H9 (cell line): ENCODE results near the gene CCDC78. TPM values are rescaled to one million over a fixed set of nuclear protein-coding genes. Genes with fewer than 3 reads are reported as not detected.
A peak's percentile ranks its signal among the peaks of the same experiment; 100 is the strongest.

ENCODE experiments used
- DNase-seq: peaks from one replicate; pipeline ENCODE4 v3.0.0-alpha.2; 2017
- H2AFZ ChIP-seq: one replicate; pipeline ENCODE4 v1.6.1; 2013; ENCODE audit warnings: mild to moderate bottlenecking, low read length, control low read depth, moderate library complexity
- H2AK5ac ChIP-seq: 2 replicates; pipeline ENCODE4 v1.6.1; 2013; ENCODE audit warnings: low read length, control low read depth, mixed read lengths; ENCODE audit not compliant: insufficient read length
- H2BK120ac ChIP-seq: one replicate; pipeline ENCODE4 v1.6.1; 2013; ENCODE audit warnings: low read depth, mild to moderate bottlenecking, low read length, control low read depth, inconsistent platforms; ENCODE audit not compliant: poor library complexity, severe bottlenecking
- H2BK12ac ChIP-seq: 2 replicates; pipeline ENCODE4 v1.6.1; 2013; ENCODE audit warnings: low read length, control low read depth, mixed read lengths, low read depth; ENCODE audit not compliant: insufficient read length
- H2BK15ac ChIP-seq: 2 replicates; pipeline ENCODE4 v1.6.1; 2013; ENCODE audit warnings: low read depth, low read length, control low read depth
- H2BK20ac ChIP-seq: one replicate; pipeline ENCODE4 v1.6.1; 2013; ENCODE audit warnings: low read depth, mild to moderate bottlenecking, low read length, control low read depth, inconsistent platforms; ENCODE audit not compliant: poor library complexity, severe bottlenecking
- H2BK5ac ChIP-seq: 2 replicates; pipeline ENCODE4 v1.6.1; 2013; ENCODE audit warnings: low read length, control low read depth, mixed read lengths; ENCODE audit not compliant: insufficient read length
- H3K14ac ChIP-seq: 2 replicates; pipeline ENCODE4 v1.6.1; 2013; ENCODE audit warnings: low read length, control low read depth; ENCODE audit not compliant: insufficient read depth
- H3K18ac ChIP-seq: 2 replicates; pipeline ENCODE4 v1.6.1; 2013; ENCODE audit warnings: low read depth, mild to moderate bottlenecking, mixed read lengths, low read length, control low read depth; ENCODE audit not compliant: insufficient read length
- H3K23ac ChIP-seq: 2 replicates; pipeline ENCODE4 v1.6.1; 2013; ENCODE audit warnings: low read length, control low read depth, mixed read lengths, low read depth; ENCODE audit not compliant: insufficient read length
- H3K23me2 ChIP-seq: 2 replicates; pipeline ENCODE4 v1.6.1; 2013; ENCODE audit warnings: low read depth, mild to moderate bottlenecking, mixed read lengths, low read length, control low read depth; ENCODE audit not compliant: insufficient read length, poor library complexity, severe bottlenecking
- H3K27ac ChIP-seq: 2 replicates; pipeline ENCODE4 v1.5.1; 2013; ENCODE audit warnings: low read length, control low read depth, mixed read lengths, low read depth; ENCODE audit not compliant: insufficient read length
- H3K27me3 ChIP-seq: 2 replicates; pipeline ENCODE4 v1.6.1; 2013; ENCODE audit warnings: low read length, control low read depth, inconsistent platforms; ENCODE audit not compliant: insufficient read depth
- H3K4ac ChIP-seq: 2 replicates; pipeline ENCODE4 v1.6.1; 2013; ENCODE audit warnings: low read depth, mild to moderate bottlenecking, control low read depth, inconsistent platforms, low read length, moderate library complexity
- H3K4me1 ChIP-seq: 2 replicates; pipeline ENCODE4 v1.6.1; 2013; ENCODE audit warnings: low read length, control low read depth, inconsistent platforms; ENCODE audit not compliant: insufficient read depth
- H3K4me2 ChIP-seq: 2 replicates; pipeline ENCODE4 v1.6.1; 2013; ENCODE audit warnings: low read length, control low read depth, mixed read lengths; ENCODE audit not compliant: insufficient read length, insufficient read depth
- H3K56ac ChIP-seq: 2 replicates; pipeline ENCODE4 v1.6.1; 2013; ENCODE audit warnings: low read depth, mild to moderate bottlenecking, mixed read lengths, low read length, control low read depth; ENCODE audit not compliant: insufficient read length
- H3K79me1 ChIP-seq: 2 replicates; pipeline ENCODE4 v1.6.1; 2013; ENCODE audit warnings: low read depth, mild to moderate bottlenecking, moderate library complexity, low read length, control low read depth, inconsistent platforms; ENCODE audit not compliant: insufficient read depth, poor library complexity, severe bottlenecking
- H3K79me2 ChIP-seq: 2 replicates; pipeline ENCODE4 v1.6.1; 2013; ENCODE audit warnings: low read length, control low read depth, inconsistent platforms; ENCODE audit not compliant: insufficient read depth
- H3K9ac ChIP-seq: 2 replicates; pipeline ENCODE4 v1.6.1; 2013; ENCODE audit warnings: low read length, control low read depth, mixed read lengths; ENCODE audit not compliant: insufficient read length; ENCODE audit errors: extremely low read depth
- H3K9me3 ChIP-seq: one replicate; pipeline ENCODE4 v1.6.1; 2013; ENCODE audit warnings: low read depth, low read length, inconsistent platforms; ENCODE audit not compliant: control insufficient read depth
- H3T11ph ChIP-seq: one replicate; pipeline ENCODE4 v1.6.1; 2013; ENCODE audit warnings: mild to moderate bottlenecking, low read length, control low read depth, inconsistent platforms
- H4K20me1 ChIP-seq: one replicate; pipeline ENCODE4 v1.6.1; 2013; ENCODE audit not compliant: control insufficient read depth, insufficient read length, insufficient read depth
- H4K5ac ChIP-seq: 2 replicates; pipeline ENCODE4 v1.6.1; 2013; ENCODE audit warnings: low read depth, mild to moderate bottlenecking, mixed read lengths, low read length, control low read depth; ENCODE audit not compliant: insufficient read length
- H4K8ac ChIP-seq: replicated peaks from 2 replicates; pipeline ENCODE4 v1.6.1; 2013; ENCODE audit warnings: low read length, control low read depth, mixed read lengths, low read depth; ENCODE audit not compliant: insufficient read length
- H4K91ac ChIP-seq: 2 replicates; pipeline ENCODE4 v1.6.1; 2013; ENCODE audit warnings: low read depth, mild to moderate bottlenecking, moderate library complexity, mixed read lengths, low read length, control low read depth; ENCODE audit not compliant: insufficient read length
- H3K27ac Mint-ChIP-seq, 3 experiments: 2 replicates in 2 of 3; 3 replicates in 1 of 3; pipeline ENCODE4 v1.8.0; 2020 to 2021; ENCODE audit warnings: mixed read lengths in 3 of 3, mild to moderate bottlenecking in 1 of 3, moderate library complexity in 1 of 3
- H3K27me3 Mint-ChIP-seq: 2 replicates; pipeline ENCODE4 v1.8.0; 2021; ENCODE audit warnings: low read depth, mild to moderate bottlenecking, moderate library complexity, mixed read lengths
- H3K36me3 Mint-ChIP-seq, 3 experiments: 2 replicates in 2 of 3; 3 replicates in 1 of 3; pipeline ENCODE4 v1.8.0; 2020 to 2021; ENCODE audit warnings: low read depth in 3 of 3, mixed read lengths in 3 of 3; ENCODE audit not compliant: insufficient read depth in 1 of 3
- H3K4me1 Mint-ChIP-seq, 2 experiments: 2 replicates each; pipeline ENCODE4 v1.8.0; 2020; ENCODE audit warnings: mixed read lengths in 2 of 2
- H3K4me3 Mint-ChIP-seq, 2 experiments: 2 replicates in 1 of 2; 3 replicates in 1 of 2; pipeline ENCODE4 v1.8.0; 2020 to 2021; ENCODE audit warnings: mild to moderate bottlenecking in 2 of 2, mixed read lengths in 2 of 2, moderate library complexity in 1 of 2
- H3K9me3 Mint-ChIP-seq, 2 experiments: 2 replicates in 1 of 2; 3 replicates in 1 of 2; pipeline ENCODE4 v1.8.0; 2020; ENCODE audit warnings: mild to moderate bottlenecking in 2 of 2, mixed read lengths in 2 of 2, moderate library complexity in 1 of 2
- WGBS: extraction: QIAGEN DNeasy Blood & Tissue Kit; methylation state at CpG from one replicate; pipeline ENCODE4 v1.1.7; 2013; ENCODE audit warnings: missing lambda C conversion rate, low lambda C conversion rate, mixed read lengths; ENCODE audit not compliant: insufficient read length; ENCODE audit errors: extremely low coverage; 5-methylcytosine and 5-hydroxymethylcytosine counted together
- total RNA-seq: library from RNA; stranded (reverse); gene quantifications from 2 replicates; pipeline ENCODE4 v1.2.1, GENCODE V29; 2021
- TF ChIP-seq, protein P1 (sequence below): fragments of 200-600 bp; sonication (generic); conservative IDR thresholded peaks from 3 replicates; pipeline ENCODE4 v1.8.0; 2021; ENCODE audit warnings: antibody characterized with exemption, mild to moderate bottlenecking

CCDC78 gene
- total RNA-seq, 1 experiment from 2014 or later = 12.1 TPM

DNA sequence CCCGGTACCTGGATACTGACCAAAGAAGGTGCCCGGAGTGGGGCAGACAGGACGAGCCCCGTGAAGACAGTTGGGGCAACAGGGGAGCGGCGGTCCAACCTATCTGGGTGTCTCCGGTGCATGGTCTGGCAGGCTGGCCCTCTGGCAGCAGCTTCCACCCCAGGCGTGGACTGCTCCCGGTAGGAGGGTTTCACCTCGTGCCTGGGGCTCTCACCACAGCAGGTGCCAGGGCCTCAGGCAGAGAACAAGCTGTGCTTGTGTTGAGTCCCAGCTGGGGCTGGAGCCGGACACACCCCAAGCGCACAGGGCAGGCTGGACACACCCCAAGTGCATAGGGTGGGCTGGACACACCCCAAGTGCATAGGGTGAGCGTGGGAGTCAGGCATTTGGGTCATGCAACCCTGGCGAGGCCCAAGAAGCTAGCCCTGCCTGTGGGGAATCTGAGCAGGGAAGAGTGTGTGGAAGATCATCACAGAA is 19.1 kb downstream of the CCDC78 start:
- no peaks in the 10 kb centered on the region for H3K79me2 ChIP-seq
- peaks cover 4% of the 10 kb centered on the region for H3K23me2 ChIP-seq
- Mint-ChIP-seq H3K36me3 (peaks cover 0 to 3% (median 0%) of the 10 kb centered on the region in 3 experiments; a peak in 2 of 7 replicates), H3K4me1 (peaks cover 0 to 7% of the 10 kb centered on the region in 2 experiments; a peak in 1 of 4 replicates), H3K9me3 (peaks cover 0 to 2% of the 10 kb centered on the region in 2 experiments; a peak in 2 of 5 replicates), H3K4me3 (peak overlapping the region in 1 of 2 experiments; percentile 79; a peak in 3 of 5 replicates), H3K27me3 (peaks cover 83% of the 10 kb centered on the region), H3K27ac (no peak overlapping the region)
- H3K56ac ChIP-seq = no peak overlapping the region
- peaks cover 39% of the 10 kb centered on the region; the same call in 1 of the 2 replicates for H3K27me3 ChIP-seq
- no peaks in the 10 kb centered on the region for H3K4me1 ChIP-seq
- TF ChIP-seq, protein P1, sequence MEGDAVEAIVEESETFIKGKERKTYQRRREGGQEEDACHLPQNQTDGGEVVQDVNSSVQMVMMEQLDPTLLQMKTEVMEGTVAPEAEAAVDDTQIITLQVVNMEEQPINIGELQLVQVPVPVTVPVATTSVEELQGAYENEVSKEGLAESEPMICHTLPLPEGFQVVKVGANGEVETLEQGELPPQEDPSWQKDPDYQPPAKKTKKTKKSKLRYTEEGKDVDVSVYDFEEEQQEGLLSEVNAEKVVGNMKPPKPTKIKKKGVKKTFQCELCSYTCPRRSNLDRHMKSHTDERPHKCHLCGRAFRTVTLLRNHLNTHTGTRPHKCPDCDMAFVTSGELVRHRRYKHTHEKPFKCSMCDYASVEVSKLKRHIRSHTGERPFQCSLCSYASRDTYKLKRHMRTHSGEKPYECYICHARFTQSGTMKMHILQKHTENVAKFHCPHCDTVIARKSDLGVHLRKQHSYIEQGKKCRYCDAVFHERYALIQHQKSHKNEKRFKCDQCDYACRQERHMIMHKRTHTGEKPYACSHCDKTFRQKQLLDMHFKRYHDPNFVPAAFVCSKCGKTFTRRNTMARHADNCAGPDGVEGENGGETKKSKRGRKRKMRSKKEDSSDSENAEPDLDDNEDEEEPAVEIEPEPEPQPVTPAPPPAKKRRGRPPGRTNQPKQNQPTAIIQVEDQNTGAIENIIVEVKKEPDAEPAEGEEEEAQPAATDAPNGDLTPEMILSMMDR = no peak
- H2BK12ac ChIP-seq = no peak overlapping the region
- H2BK15ac ChIP-seq = no peak overlapping the region
- no peak overlapping the region for H3K27ac ChIP-seq
- H2BK5ac ChIP-seq = no peak overlapping the region
- peak overlapping the region; percentile 49 for H3K4me2 ChIP-seq
- H3K79me1 ChIP-seq = no peaks in the 10 kb centered on the region
- H3K4ac ChIP-seq = no peak overlapping the region
- no peak overlapping the region for H3K18ac ChIP-seq
- no peak overlapping the region for H4K5ac ChIP-seq
- no peak overlapping the region for H4K8ac ChIP-seq
- H4K91ac ChIP-seq = no peak overlapping the region
- H3K9me3 ChIP-seq = no peaks in the 10 kb centered on the region
- no peak overlapping the region for H3K23ac ChIP-seq
- H2AK5ac ChIP-seq = no peak overlapping the region
- no peak overlapping the region for H2BK20ac ChIP-seq
- WGBS = no CpG with 5 or more reads among the region's 14 CpGs
- H2BK120ac ChIP-seq = no peak overlapping the region
- H3T11ph ChIP-seq = no peak overlapping the region
- no peak for DNase-seq
- H3K14ac ChIP-seq = no peak overlapping the region
- no peaks in the 10 kb centered on the region for H4K20me1 ChIP-seq
- no peak overlapping the region for H2AFZ ChIP-seq
- no peak overlapping the region for H3K9ac ChIP-seq
